ENCODE measurements around the gene SLC41A3. TPM values are rescaled to one million over a fixed set of nuclear protein-coding genes. Genes with fewer than 3 reads are reported as not detected.

The SLC41A3 gene
- total and polyA plus RNA-seq, 2 experiments from 2014 or later: 19.8 to 56.0 TPM

GRCh38 chr3:126056681-126057500 lies 27.0 kb downstream of the SLC41A3 start:
- in situ Hi-C loops (cut with MboI): no loop called here
- DNase-seq: peak; percentile 42
- 74% methylated on average over 14 of the region's 14 CpGs for WGBS, 2 experiments (ENCODE audit: low coverage in 1 of 2, low lambda C conversion rate in 2 of 2, missing lambda C conversion rate in 2 of 2)

GRCh38 chr3:126056088-126056487 lies 27.8 kb downstream of the SLC41A3 start:
- in situ Hi-C loops (cut with MboI): no loop called here
- Histone ChIP-seq H3K27me3 (replicated peaks; ENCODE audit: insufficient read depth) (no peaks in the 10 kb centered on the region), H3K4me2 (ENCODE audit: unreplicated experiment) (no peak overlapping the region), H3K36me3 (ENCODE audit: low read depth) (no peaks in the 10 kb centered on the region), H3K4me3 (no peak overlapping the region), H3K79me2 (ENCODE audit: insufficient read depth) (no peaks in the 10 kb centered on the region), H3K4me1 (ENCODE audit: insufficient read depth) (no peaks in the 10 kb centered on the region), H2AFZ (no peak overlapping the region), H3F3A (ENCODE audit: insufficient read depth) (no peaks in the 10 kb centered on the region), H3K9me2 (ENCODE audit: insufficient read depth) (no peaks in the 10 kb centered on the region), H3K9ac (no peak overlapping the region), H3K27ac (no peak overlapping the region), H3K9me3 (ENCODE audit: low read depth) (no peaks in the 10 kb centered on the region), H4K20me1 (ENCODE audit: insufficient read depth) (no peaks in the 10 kb centered on the region)
- TF ChIP-seq EZH2 (IDR thresholded peaks at IDR 0.05; ENCODE audit: insufficient read depth, poor library complexity, severe bottlenecking): no peak
- TF ChIP-seq EZH2phosphoT487 (IDR thresholded peaks at IDR 0.05; ENCODE audit: insufficient read depth, low read depth): no peak
- DNase-seq: no peak
- 88 to 91% methylated on average over 10 of the region's 10 CpGs for WGBS, 2 experiments (ENCODE audit: low coverage in 1 of 2, low lambda C conversion rate in 2 of 2, missing lambda C conversion rate in 2 of 2)

More at GRCh38 chr3:126056681-126057500, 27.0 kb downstream of the SLC41A3 start:
- no peaks in the 10 kb centered on the region for H3K27me3 ChIP-seq (replicated peaks; ENCODE audit: insufficient read depth)
- H3K9me3 ChIP-seq (ENCODE audit: low read depth): no peaks in the 10 kb centered on the region
- H3K27ac ChIP-seq: no peak overlapping the region
- no peaks in the 10 kb centered on the region for H3F3A ChIP-seq (ENCODE audit: insufficient read depth)
- H2AFZ ChIP-seq: no peak overlapping the region
- no peak overlapping the region for H3K4me2 ChIP-seq (ENCODE audit: unreplicated experiment)
- H4K20me1 ChIP-seq (ENCODE audit: insufficient read depth): no peaks in the 10 kb centered on the region
- no peaks in the 10 kb centered on the region for H3K36me3 ChIP-seq (ENCODE audit: low read depth)
- no peaks in the 10 kb centered on the region for H3K9me2 ChIP-seq (ENCODE audit: insufficient read depth)
- no peak overlapping the region for H3K4me3 ChIP-seq
- no peaks in the 10 kb centered on the region for H3K79me2 ChIP-seq (ENCODE audit: insufficient read depth)
- H3K4me1 ChIP-seq (ENCODE audit: insufficient read depth): no peaks in the 10 kb centered on the region
- no peak overlapping the region for H3K9ac ChIP-seq
- no peak for TF ChIP-seq EZH2 (IDR thresholded peaks at IDR 0.05; ENCODE audit: insufficient read depth, poor library complexity, severe bottlenecking)
- TF ChIP-seq EZH2phosphoT487 (IDR thresholded peaks at IDR 0.05; ENCODE audit: insufficient read depth, low read depth): no peak

GRCh38 chr3:126054870-126055269 lies 29.1 kb downstream of the SLC41A3 start:
- no peaks in the 10 kb centered on the region for H3F3A ChIP-seq (ENCODE audit: insufficient read depth)
- H2AFZ ChIP-seq: no peak overlapping the region
- H3K27me3 ChIP-seq (replicated peaks; ENCODE audit: insufficient read depth): no peaks in the 10 kb centered on the region
- in situ Hi-C loops (cut with MboI): no loop called here
- no peaks in the 10 kb centered on the region for H3K9me2 ChIP-seq (ENCODE audit: insufficient read depth)
- H3K79me2 ChIP-seq (ENCODE audit: insufficient read depth): no peaks in the 10 kb centered on the region
- H3K4me1 ChIP-seq (ENCODE audit: insufficient read depth): no peaks in the 10 kb centered on the region
- H3K4me3 ChIP-seq: no peak overlapping the region
- no peak overlapping the region for H3K27ac ChIP-seq
- WGBS, 2 experiments (ENCODE audit: low coverage in 1 of 2, low lambda C conversion rate in 2 of 2, missing lambda C conversion rate in 2 of 2): 88% methylated on average over 5 of the region's 5 CpGs
- H4K20me1 ChIP-seq (ENCODE audit: insufficient read depth): no peaks in the 10 kb centered on the region
- TF ChIP-seq EZH2phosphoT487 (IDR thresholded peaks at IDR 0.05; ENCODE audit: insufficient read depth, low read depth) (no peak), EZH2 (IDR thresholded peaks at IDR 0.05; ENCODE audit: insufficient read depth, poor library complexity, severe bottlenecking) (no peak)
- no peaks in the 10 kb centered on the region for H3K9me3 ChIP-seq (ENCODE audit: low read depth)
- no peak overlapping the region for H3K9ac ChIP-seq
- H3K36me3 ChIP-seq (ENCODE audit: low read depth): no peaks in the 10 kb centered on the region
- no peak overlapping the region for H3K4me2 ChIP-seq (ENCODE audit: unreplicated experiment)
- DNase-seq: no peak

GRCh38 chr3:126053949-126054569 lies 29.9 kb downstream of the SLC41A3 start:
- no peak for DNase-seq
- no peak overlapping the region for H3K9ac ChIP-seq
- H3K27ac ChIP-seq: no peak overlapping the region
- H3F3A ChIP-seq (ENCODE audit: insufficient read depth): no peaks in the 10 kb centered on the region
- no peak overlapping the region for H3K4me3 ChIP-seq
- in situ Hi-C loops (cut with MboI): no loop called here
- TF ChIP-seq EZH2phosphoT487 (IDR thresholded peaks at IDR 0.05; ENCODE audit: insufficient read depth, low read depth) (no peak), EZH2 (IDR thresholded peaks at IDR 0.05; ENCODE audit: insufficient read depth, poor library complexity, severe bottlenecking) (no peak)
- no peaks in the 10 kb centered on the region for H3K79me2 ChIP-seq (ENCODE audit: insufficient read depth)
- WGBS, 2 experiments (ENCODE audit: low coverage in 1 of 2, low lambda C conversion rate in 2 of 2, missing lambda C conversion rate in 2 of 2): 91 to 97% methylated on average over 6 of the region's 6 CpGs
- no peak overlapping the region for H3K4me2 ChIP-seq (ENCODE audit: unreplicated experiment)
- no peaks in the 10 kb centered on the region for H3K9me2 ChIP-seq (ENCODE audit: insufficient read depth)
- H3K9me3 ChIP-seq (ENCODE audit: low read depth): no peaks in the 10 kb centered on the region
- no peaks in the 10 kb centered on the region for H4K20me1 ChIP-seq (ENCODE audit: insufficient read depth)
- H3K36me3 ChIP-seq (ENCODE audit: low read depth): no peaks in the 10 kb centered on the region
- no peaks in the 10 kb centered on the region for H3K4me1 ChIP-seq (ENCODE audit: insufficient read depth)
- no peaks in the 10 kb centered on the region for H3K27me3 ChIP-seq (replicated peaks; ENCODE audit: insufficient read depth)
- H2AFZ ChIP-seq: no peak overlapping the region
